ENCODE data around the gene OR10T2. TPM values are rescaled to one million over a fixed set of nuclear protein-coding genes. Genes with fewer than 3 reads are reported as not detected.

OR10T2 gene
- total RNA-seq, 4 donors from 2014 or later, result not detected

DNA sequence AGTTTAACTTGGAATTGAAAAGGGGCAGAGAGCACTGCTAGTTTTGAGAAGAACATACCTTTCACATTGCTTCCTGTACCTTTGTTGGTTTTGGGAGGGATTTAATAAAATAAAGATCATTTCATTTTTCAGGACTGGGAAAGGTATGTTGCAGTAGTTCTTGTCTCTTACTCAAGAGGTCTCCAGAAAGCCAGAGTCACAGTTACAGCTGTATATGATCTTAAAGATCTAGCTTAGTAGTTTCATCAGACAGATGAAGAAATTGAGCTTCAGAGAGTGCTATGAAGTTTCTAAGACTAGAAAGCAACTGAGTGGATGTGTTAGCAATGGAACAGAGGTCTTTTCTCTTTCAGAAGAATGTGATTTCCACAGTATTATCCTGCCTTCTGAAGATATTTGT is 25.8 kb upstream of the OR10T2 start:
- Histone ChIP-seq H3K27ac (no peak overlapping the region), H3K4me3 (no peak overlapping the region), H3K9me3 (peaks cover 0 to 12% (median 0%) of the 10 kb centered on the region in 4 donors), H3K36me3 (no peaks in the 10 kb centered on the region), H3K4me1 (no peaks in the 10 kb centered on the region), H3K27me3 (no peaks in the 10 kb centered on the region)
- TF ChIP-seq, protein P1, sequence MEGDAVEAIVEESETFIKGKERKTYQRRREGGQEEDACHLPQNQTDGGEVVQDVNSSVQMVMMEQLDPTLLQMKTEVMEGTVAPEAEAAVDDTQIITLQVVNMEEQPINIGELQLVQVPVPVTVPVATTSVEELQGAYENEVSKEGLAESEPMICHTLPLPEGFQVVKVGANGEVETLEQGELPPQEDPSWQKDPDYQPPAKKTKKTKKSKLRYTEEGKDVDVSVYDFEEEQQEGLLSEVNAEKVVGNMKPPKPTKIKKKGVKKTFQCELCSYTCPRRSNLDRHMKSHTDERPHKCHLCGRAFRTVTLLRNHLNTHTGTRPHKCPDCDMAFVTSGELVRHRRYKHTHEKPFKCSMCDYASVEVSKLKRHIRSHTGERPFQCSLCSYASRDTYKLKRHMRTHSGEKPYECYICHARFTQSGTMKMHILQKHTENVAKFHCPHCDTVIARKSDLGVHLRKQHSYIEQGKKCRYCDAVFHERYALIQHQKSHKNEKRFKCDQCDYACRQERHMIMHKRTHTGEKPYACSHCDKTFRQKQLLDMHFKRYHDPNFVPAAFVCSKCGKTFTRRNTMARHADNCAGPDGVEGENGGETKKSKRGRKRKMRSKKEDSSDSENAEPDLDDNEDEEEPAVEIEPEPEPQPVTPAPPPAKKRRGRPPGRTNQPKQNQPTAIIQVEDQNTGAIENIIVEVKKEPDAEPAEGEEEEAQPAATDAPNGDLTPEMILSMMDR (IDR thresholded peaks at IDR 0.05), result no peak
- TF ChIP-seq POLR2A (IDR thresholded peaks at IDR 0.05) (no peak), EP300 (IDR thresholded peaks at IDR 0.05) (no peak)
- DNase-seq (ENCODE audit: low spot score in 2 of 2), result no peak

DNA sequence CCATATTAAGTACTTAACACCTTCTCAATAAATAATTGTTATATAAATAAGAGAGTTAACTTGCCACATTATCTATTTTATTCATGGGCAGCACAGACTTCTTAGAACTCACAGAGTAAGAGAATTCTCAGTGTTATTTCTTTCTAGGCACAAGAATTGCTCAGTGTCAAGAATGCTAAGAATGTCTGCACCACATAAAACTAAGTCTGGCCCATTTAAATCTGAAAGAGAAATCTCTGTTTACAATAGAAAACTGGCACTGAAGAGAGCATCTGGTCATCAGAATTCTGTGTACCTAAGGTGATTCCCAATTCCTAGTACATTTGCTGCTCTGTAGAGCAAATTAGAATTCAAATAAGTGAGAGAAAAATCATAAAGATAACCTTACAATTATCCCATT is 22.9 kb upstream of the OR10T2 start:
- Histone ChIP-seq H3K27me3 (no peaks in the 10 kb centered on the region), H3K4me3 (no peak overlapping the region), H3K27ac (no peak overlapping the region), H3K9me3 (no peaks in the 10 kb centered on the region), H3K4me1 (no peaks in the 10 kb centered on the region), H3K36me3 (no peaks in the 10 kb centered on the region)
- TF ChIP-seq EP300 (IDR thresholded peaks at IDR 0.05) (no peak), POLR2A (IDR thresholded peaks at IDR 0.05) (no peak)
- TF ChIP-seq, protein P1 (IDR thresholded peaks at IDR 0.05), result no peak
- DNase-seq (ENCODE audit: low spot score in 2 of 2), result no peak

DNA sequence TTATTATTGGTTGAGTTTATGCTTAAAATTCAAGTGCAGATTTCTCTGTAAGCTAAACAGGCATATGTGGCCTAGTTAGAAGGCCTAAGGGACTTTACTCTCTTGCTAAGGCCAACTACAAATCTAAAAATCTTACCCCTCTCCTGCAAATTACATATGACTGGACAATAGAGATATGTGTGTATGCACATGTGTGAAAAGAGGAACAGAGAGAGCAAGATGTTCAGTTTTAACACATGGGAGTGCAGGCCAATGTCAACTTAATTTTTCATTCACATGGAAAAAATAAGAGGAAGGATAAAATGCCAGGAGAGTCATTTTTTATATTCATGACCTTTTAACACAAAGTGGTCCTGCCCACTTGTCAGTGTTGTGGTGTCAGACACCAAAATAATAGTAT is 18.3 kb upstream of the OR10T2 start:
- DNase-seq (ENCODE audit: low spot score in 2 of 2), result no peak
- TF ChIP-seq EP300 (IDR thresholded peaks at IDR 0.05) (no peak), POLR2A (IDR thresholded peaks at IDR 0.05) (no peak)
- TF ChIP-seq, protein P1 (IDR thresholded peaks at IDR 0.05), result no peak
- Histone ChIP-seq H3K27ac (no peak overlapping the region), H3K36me3 (no peaks in the 10 kb centered on the region), H3K9me3 (no peaks in the 10 kb centered on the region), H3K27me3 (no peaks in the 10 kb centered on the region), H3K4me3 (no peak overlapping the region), H3K4me1 (no peaks in the 10 kb centered on the region)

DNA sequence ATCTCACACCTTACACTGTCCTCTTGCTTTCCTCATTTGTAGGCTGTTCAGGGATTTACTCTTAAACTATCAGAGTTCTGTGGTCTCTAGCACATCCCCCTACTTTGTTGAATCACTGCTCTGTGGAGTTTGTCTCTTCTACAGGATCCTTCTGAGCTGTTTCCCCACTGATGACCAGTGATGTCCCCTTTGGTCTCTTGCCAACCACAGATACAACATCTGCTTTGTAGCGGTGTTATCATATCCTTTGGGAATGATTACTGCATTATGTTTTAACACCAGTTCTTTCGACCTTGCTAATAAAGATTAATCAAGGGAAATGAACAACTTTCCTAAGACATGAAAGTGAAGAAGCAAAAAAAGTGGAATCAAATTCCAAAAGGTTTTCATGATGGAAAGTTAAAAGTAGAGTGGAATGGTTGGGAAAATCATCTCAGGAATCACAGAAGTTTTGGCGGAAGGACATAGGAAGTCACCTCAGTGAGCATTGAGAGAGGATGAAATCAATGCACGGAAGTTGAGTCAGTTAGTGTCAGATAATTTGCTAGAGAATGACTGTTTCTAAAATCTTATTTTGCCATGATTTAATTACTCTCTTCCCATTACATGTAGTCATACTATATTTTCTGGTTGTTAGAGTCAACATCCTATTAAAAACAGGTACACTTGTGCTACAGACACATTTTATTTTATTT is 15.5 kb upstream of the OR10T2 start:
- 75 to 76% methylated on average over 4 of the region's 4 CpGs for WGBS, 2 donors
- DNase-seq (ENCODE audit: low spot score in 2 of 2), result no peak
- Histone ChIP-seq H3K27me3 (no peaks in the 10 kb centered on the region), H3K4me3 (no peak overlapping the region), H3K36me3 (no peaks in the 10 kb centered on the region), H3K4me1 (no peaks in the 10 kb centered on the region), H3K27ac (no peak overlapping the region), H3K9me3 (no peaks in the 10 kb centered on the region)
- TF ChIP-seq EP300 (IDR thresholded peaks at IDR 0.05), result no peak

DNA sequence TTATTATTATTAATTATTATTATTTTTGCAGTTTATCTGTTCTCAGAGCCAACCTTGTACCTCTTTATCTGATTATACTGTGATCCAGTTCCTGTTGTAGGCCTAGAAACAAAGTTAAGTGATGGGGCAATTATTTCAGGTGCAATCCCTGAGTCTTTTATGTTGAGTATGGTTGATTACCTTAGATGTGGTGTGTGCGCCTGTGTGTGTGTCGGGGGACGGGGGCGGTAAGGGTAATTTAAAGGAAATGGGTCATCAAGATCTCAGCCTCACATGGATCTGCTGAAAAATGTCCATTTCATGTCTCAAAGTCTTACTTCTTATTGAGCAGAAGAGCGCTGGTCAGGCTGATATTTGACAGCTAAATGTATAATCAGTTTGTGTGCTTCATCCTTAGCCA is 7.8 kb upstream of the OR10T2 start:
- Histone ChIP-seq H3K4me3 (no peak overlapping the region), H3K9me3 (no peaks in the 10 kb centered on the region), H3K27ac (no peak overlapping the region), H3K36me3 (no peaks in the 10 kb centered on the region), H3K4me1 (no peaks in the 10 kb centered on the region), H3K27me3 (no peaks in the 10 kb centered on the region)
- WGBS, 2 donors, result 86 to 92% methylated on average over 5 of the region's 5 CpGs
- DNase-seq (ENCODE audit: low spot score in 2 of 2), result no peak
- TF ChIP-seq POLR2A (IDR thresholded peaks at IDR 0.05) (no peak), EP300 (IDR thresholded peaks at IDR 0.05) (no peak)
- TF ChIP-seq, protein P1 (IDR thresholded peaks at IDR 0.05), result no peak

DNA sequence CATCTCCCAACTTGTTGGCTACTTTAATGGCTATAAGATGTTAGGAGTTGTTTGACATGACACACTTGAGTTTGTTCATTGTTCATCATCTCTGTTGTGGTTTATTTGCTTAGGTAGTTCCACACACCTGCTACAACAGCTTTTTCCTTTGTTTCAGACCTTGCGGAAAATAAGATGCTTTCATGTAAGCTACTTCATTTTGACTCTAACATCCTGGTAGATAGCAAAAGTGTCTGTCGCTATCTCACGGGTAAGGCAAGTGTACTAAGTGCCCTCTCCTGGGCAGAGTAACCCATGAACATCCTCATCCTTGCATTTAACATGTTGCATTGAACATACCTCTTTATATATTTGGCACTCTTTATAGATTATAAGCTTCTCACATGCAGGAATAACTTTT is 1.6 kb upstream of the OR10T2 start:
- no peaks in the 10 kb centered on the region for H3K36me3 ChIP-seq
- TF ChIP-seq, protein P1 (IDR thresholded peaks at IDR 0.05), result no peak
- 86 to 88% methylated on average over 3 of the region's 3 CpGs for WGBS, 2 donors

More for the DNA sequence above, 1.6 kb upstream of the OR10T2 start:
- H3K4me1 ChIP-seq, result no peaks in the 10 kb centered on the region
- H3K9me3 ChIP-seq, result no peaks in the 10 kb centered on the region
- no peak overlapping the region for H3K4me3 ChIP-seq
- no peak overlapping the region for H3K27ac ChIP-seq
- no peak for DNase-seq (ENCODE audit: low spot score in 2 of 2)
- no peaks in the 10 kb centered on the region for H3K27me3 ChIP-seq
